ENCODE results near the gene MBIP.

The MBIP gene

DNA sequence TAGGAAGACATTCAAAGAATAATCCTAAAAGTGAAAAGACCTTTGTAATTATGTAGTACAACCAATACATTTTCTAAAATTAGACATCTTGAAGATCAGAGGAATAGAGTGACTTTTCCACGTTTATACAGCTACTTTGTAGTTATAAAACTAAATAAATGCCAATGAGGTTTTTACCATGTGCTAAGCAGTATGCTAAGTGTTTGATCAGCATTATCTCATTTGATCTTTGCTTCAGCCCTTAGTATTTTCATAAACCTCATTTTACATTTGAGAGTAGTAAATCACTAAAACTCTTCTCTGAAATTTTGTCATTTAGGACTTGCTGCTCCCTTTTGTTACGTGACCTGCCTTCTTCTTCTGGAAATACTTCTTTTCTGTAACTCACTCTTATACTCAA, 13.6 kb downstream of the MBIP start:
- no peak for DNase-seq

DNA sequence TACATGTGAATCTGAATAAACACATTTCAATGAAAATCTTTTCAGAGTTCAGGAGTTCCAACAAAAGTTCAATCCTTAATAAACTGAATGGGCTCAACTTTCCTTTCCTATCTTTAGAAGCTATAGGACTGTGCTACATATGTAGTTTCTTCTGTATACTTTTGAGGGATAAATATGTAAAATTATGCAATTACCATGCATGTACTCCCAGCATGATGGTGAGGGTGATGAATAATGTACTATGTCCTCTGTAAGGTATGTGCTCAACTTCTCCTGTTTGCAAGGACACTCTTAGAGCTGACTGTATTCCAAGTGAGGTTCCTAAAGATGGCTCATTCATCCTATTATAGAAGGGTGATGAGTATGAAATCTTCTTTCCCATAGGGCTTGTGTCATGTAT, 15.5 kb downstream of the MBIP start:
- no peak for DNase-seq

DNA sequence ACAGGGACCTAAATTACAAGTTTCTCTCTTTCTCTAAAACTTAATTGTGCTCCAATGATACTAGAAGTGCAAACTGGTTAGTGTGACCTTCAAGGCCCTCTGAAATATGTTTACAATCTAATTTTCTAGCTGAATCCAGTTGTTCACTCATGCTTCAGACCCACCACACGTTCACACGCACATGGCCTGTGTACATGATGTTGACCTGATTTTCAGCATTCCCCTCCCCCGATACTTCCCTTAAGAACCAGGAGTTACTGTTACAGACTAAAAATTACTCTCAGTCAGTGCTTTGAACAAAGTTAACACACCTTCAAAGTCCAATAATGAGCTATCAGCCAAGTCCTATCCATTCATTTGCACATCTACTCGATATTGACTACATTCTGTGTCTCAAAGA, 16.5 kb downstream of the MBIP start:
- no peak for DNase-seq

DNA sequence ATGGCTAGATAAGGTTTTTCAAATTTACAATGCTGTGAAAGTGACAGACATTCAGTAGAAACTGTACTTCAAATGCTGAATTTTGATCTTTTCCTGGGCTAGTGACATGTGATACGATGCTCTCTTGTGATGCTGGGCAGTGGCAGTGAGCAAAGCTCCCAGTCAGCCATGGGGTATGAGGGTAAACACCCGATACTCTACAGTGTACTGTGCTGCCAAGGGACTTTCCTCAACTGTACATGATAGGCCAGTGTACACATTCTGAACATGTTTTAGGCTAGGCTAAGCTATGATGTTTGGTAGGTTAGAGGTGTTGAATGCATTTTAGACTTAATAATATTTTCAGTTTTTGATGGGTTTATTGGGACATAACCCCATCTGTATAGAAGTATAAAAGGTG, 17.6 kb downstream of the MBIP start:
- DNase-seq, result no peak

DNA sequence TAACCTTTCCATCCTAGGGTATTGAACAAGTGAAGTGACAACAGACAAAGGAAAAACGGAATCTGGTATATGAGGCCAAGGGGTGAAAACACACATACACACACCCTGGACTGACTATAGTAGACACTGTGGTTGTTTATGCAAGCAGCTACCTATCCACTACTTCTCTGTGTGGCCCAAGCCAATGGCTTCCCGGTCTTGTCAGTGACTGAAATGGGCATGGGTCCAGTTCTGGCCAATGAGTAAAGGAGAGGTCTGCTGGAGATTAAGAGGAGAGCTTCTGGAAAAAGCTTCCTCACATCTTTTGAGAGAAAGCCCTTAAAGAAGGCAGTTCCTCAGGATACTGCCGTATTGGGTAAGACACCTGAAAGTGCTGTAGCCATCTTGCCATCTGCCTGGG, 19.3 kb downstream of the MBIP start:
- DNase-seq, result no peak

DNA sequence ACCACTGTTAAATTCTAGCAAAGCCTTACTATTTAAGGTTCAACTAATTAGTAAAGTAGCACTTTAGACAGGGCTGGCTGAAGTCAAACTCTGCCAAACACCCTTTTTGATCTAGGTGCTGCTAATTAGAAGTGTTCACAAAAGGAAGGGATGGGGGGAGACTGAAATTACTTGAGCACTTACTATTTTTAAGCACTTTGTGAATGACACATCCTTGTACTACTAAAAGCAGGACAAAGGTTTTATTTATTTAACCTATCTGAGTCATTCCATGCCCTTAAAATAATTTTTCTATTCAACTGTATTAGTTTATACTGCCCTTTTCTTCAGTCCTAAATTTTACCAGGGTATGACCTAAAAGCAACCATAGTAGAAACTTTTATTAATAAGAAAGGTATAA, 20.1 kb downstream of the MBIP start:
- no peak for DNase-seq

DNA sequence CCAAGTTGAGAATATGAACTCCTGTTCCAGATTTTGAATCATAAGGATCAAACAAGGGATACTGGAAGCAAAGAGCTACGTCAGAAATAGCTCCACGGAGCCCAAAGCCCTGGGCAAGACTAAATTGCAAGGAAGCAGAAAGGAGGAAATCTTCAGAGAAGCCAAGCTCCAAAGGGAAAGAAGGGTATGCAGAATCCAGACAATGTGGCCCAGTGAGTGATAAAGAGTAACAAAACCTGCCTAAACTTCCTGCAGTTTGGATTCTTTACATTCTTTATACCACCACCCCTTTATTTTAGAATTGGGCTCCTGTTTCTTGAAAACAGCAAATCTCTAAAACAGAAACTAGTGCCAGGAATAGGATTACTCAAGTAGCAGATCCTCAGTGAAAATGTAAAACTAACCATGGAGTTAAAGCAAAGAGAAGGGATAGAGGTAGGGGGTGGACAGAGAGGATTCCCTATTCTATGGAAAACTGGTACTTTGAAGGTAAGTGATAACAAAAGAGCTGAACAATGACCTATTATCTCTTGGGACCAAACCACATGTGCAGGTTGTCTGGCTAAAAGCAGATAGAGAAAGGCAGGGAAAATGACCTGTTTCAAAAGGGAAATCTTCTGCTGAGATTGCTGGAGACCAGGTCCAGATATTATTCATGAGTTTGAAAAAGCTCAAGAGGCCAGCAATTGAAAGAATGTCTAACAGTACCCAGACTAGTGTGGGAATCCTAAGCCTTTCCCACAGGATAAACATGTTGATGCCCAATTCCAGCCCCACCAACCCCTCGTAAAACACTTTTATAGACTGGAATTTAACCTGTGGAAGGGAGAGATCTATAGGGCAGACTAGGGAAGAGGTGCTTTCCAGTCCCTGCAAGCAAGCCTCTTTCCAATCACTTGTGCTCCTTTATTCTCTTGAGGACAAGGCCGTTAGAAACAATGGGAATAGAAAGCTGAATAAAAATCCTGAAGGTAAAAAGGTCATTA, 24.5 kb downstream of the MBIP start:
- DNase-seq, result no peak

DNA sequence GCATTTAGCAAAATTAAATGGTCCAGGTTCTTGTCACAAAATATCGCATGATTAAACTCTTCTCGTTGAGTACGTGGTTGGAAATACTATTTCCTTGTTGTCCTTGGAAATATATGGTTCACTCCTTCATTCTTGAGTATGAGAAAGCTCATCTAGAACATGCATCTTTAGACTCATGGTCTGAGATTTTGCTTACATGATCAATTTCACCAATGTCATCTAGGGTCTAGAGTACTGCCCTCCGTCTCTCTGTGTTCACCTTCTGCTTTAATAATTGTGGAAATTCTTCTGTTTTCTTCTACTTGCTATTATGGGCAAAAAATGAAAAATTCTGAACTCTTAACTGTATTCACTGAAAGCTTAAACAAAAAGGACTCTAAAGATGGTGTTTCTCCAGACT, 25.9 kb downstream of the MBIP start:
- DNase-seq, result no peak

DNA sequence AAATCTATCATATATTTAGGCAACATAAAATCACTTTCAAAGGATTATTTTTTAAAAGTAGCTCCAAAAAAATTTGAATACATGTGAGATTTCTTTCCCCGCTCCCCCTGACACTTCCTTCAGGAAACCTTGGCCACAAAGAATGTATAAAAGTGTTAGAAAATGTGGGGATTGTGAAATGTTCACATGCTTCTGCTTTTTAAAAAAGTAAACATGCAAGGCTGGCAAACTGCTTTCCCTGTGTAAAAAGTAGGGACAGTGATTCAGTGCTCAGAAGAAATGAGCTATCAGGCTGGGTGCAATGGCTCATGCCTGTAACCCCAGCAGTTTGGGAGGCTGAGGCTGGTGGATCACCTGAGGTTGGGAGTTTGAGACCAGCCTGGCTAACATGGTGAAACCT, 26.6 kb downstream of the MBIP start:
- no peak for DNase-seq

DNA sequence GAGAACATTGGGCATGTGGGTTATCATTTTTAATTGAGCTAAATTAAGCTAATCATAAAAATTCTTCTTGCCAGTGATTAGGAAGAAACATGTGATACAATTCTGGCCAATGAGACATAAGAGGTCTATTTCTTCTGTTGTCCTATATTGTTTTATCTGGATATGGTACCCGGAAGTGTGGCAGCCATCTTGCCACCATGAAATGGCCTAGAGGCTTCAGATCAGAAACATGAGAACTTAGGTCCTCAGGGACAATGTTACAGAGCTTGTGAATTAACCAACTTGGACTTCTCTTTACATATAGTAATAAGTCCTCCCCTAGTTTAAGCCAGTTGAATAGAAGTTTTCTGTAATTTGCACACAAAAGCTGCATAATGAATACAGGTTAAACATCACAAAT, 30.5 kb downstream of the MBIP start:
- DNase-seq, result no peak

DNA sequence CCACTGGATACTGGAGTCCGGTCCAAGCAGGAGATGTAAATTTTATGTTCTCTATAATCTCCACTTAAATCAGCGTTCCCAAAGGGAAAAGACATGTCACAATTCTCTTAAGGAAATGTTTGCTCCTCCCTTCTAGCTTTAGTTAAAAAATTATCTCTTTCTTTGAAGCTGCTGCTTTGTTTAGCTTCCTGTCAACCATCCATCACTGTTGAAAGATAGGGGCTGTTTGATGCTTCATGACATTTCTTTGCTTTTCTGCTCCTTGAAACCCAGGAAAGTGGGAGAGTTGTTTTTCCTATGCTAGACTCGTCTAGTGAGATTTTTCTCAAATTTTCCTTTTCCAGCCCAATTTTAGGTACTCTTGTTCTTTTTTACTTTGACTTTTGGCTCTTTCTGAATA, 31.9 kb downstream of the MBIP start:
- DNase-seq, result no peak

DNA sequence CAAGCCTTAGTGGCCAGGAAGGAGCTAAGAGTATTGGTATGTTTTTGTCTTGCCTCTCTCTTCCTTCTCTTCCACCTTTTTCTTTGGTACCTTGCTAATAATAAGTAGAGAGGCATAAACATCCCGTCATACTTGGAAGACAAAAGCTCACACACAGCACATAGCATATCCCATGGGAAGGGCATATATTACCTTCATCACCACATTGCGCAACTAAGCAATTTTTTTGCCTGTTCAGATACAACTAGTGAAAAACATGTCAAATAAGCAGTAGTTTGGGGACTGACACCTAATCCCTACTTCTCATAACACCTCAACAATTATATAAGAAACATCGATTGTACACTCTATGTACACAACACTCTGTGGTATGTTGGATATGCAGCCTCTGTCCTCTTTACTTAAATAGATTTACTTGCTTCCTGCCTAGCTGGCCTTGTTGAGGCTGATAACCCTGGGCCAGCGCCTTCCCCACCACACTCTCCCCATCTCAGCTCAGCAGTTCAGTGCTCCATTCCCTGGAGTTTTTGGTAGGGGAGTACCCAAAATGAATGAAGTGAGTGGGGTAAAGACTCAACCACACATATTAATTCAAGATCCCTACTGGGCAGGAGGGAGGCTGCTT, 35.4 kb downstream of the MBIP start:
- no peak for DNase-seq

DNA sequence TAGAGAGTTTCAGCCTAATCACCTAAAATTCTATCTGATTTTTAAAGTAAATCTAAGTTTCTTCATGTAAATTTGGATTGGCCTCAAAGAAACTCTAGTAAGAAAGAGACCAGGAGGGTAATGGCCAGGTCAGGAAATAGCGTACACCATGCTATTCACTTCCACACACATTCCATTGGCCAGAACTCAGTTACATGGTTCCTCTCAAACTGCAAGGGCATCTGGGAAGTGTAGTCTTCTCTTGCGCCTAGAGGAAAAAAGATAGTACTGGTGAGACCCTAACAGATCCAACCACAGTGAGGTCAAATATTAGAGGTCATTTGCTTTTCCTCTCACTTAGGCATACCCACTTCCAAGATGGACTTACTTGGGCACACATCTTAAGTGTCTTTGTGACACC, 39.1 kb downstream of the MBIP start:
- DNase-seq, result no peak

DNA sequence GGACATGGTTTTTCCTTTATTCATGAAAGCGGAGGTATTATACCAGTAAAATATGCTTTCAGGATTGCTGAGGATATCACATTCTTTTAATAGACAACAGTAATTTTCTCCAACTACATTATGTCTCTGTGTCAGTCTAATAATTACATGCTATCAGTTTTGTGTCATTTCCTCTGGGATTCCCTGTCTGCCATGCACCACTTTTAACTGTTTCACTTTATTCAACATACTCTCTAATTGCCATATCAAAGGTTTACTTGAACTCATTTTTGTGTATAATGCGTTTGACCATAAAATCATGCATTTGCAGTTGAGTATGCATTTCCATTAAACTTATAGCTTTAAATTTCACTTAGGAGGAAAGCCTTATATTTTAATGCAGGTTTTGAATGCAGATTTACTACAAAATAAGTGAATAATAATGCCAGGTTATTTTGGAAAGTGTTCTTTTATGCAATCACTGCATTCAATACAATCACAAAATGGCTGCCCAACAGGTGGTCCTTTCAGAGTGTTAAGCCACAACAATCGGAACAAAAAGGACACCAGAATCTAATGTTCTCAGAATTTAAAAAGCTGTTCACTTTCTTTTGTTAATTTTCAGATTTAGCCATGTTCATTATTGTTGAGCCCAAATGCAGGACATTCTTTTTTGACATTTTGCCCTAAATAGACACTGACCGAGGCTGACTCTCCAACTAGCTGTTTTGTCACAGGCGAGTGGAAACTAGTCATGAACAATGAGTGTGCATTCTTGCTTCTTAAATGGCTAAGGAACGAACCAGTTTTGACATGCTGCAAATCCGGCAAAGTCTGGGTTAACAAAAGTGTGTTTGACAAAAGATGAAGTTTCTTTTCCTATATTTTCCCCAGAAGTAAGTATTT, 40.9 kb downstream of the MBIP start:
- no peak for DNase-seq

DNA sequence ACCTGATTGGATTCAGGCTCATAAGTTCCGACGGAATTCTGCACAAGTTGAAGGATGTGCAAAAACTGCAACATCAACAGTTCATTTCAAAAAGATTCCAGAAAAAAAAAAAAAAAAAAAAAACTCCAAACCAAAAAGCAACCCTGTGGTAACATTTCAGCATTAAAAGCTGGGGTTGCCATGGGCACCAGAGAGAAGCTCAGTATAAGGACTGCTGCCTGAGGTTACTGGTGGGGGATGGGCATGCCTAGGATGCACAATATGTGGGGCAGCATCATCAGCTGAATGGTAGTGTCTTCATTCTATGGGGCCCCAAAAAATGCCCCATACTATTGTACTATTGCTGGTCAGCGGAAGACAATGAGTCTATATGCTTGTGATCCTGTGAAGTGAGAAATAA, 44.7 kb downstream of the MBIP start:
- DNase-seq, result no peak

DNA sequence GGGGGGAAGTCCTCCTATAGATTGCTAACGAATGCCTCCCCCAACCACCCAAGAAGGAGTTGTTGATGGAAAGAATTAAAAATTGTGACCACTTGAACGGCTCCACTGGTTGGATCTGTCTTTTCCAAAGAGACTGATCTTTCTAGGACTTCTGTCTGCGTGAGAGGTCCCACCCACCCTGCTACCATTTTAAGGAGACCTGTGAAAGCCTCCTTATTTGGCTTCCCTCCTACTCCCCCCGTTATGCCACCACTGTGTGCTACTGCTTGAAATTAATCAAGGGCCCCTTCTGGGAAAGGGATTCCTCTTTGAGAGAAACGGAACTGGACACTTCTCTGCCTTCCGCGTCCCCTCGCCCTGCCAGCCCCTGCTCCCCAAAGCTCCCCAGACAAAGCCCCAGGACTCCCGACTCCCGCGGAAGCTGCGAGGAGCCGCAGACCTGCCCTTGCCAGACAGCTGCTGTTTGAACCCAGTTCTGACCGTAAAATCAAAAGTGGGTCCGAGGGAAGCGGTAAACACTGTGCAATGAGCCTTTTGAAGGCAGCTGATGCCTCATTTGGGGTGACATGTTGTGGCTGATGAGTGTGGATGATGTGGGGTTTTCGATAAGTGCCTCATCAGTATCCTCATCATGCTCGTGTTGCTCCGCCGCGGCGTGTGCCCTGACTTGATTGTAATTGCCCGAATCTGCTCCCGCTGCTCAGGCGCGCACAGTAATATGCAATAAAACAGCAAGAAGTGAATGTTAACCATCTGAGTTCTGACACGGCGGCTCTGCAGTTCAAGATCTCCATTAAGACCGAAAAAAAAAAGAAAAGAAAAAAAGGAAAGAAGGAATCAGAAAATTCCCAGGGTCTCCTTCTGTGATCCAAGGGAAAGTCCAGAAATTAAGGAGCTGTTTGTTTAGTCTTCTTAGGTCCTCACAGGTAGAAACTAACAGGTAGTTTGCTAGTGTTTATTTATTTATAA, 48.2 kb downstream of the MBIP start:
- DNase-seq, result peak; percentile 28

DNA sequence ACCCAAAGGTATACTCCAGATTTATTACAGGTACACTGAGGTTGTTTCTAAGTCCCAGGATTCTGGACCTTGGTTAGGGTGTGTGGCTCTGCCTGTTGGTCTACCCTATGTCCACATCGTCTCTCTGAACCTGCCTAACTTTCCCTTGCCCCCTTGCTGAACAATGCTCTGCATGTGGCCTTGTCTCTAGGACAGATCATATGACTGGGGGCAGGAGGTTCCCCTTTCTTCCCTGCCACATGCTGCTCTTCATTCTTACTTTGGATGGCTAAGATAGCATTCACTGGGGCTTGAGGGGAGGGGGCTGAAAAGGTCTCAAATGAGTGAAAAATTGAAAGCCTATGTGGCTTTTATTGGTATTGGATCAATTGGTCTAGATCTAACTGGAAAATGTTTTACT, 49.2 kb downstream of the MBIP start:
- no peak for DNase-seq

DNA sequence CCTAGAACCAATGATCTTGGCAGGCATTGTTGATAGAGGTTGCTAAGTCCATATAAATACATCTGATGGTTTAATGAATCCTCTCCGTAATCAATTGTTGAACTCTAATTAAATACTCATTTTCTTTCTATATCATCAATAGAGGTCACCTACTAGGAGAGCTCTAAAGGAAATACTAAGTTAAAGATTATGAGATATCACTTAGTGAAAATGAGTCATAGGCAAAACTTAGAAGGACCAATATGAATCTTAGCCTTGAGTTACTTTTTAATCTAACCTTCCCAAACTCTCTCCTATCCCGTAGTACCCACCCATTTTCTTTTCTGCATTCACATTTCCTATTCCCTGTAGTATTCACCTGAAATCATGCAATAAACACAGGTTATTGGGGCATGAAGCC, 50.2 kb downstream of the MBIP start:
- DNase-seq, result no peak

DNA sequence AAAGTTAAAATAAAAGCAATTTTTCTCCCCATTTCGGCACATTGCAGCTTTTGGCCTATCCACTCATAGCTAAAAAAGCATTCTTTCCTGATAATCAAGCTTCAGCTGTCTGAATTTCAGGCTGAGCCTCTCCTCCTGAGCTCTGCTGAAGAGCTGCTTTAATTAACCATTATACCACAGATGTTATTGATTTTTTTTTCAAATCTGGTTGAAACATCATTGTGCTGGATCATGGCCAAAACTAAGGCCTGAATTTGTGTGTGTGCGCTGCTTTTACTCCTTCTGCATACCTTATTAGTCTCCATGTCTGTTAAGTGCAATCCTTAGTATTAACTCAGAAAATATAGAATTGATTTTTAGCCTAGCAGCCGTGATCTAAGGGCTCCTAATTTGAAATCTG, 52.3 kb downstream of the MBIP start:
- no peak for DNase-seq

DNA sequence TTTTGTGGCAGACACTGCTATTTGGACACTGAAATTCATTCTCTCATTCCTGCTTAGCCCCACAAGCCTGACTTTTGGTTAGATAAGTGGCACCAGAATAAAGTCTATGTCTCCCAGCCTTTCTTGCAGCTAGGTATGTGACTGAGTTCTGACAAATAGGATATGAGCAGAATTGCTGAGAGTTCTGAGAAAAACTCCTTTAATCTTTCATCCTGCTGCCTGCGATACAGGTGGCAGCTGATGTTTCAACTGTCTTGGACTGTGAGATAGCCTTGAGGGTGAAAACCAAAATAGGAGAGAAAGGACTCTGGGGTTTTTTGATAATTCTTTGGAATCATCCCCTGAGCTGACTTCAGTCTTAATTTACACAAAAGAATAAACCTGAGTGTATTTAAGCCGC, 55.8 kb downstream of the MBIP start:
- no peak for DNase-seq

DNA sequence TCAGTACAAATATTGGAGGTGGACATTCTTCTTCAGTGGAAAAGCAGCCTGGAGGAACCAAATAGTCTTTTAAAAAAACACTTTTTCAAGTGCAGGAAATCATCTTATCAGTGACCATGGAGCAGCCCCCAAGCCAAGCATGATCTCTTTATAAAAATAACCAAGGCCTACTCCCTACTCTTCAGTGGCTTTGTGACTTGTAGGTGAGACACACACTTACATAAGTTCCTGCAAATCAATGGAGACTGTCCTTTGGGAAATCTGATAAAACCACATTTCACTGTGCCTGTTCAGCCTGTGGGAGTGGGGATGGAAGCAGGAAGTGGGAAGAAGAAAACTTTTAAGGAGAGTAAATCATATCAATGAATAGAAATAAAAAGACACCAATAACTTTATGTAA, 56.3 kb downstream of the MBIP start:
- no peak for DNase-seq

DNA sequence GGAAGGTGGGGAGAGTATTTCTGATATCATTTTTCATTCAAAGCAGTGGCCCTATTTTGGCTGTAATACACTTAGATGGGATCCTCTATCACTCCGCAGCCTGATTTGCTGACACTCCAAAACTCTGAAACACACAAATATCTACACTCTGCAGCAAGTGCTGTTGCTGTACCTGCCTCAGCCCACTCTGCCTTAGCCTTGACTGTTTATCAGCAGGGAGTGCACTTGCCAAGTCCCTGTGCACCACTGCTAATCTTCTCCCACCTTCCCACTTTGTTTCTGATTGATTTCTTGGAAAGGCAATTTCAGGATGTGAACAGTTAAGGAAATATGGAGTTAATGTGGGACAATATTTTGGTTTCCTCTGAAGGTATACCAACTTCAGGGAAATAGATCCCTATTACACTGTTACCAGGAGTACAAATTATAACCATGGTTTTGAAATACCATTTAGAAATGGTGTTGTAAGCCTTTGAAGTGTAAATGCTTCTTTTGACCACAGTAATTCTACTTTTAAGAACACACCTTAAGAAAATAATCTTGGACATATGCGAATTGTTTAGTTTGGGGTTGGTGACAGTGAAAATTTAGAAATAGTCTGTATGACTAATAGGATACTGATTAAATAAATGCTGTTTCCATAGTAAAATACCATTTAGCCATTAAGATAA, 59.3 kb downstream of the MBIP start:
- no peak for DNase-seq

All from activated CD4-positive, alpha-beta T cell treated with anti-CD3 and anti-CD28 coated beads, Interleukin-2, Interleukin-6, amounts not matched to agents 100 ng/mL and 50 ng/mL, durations not matched to agents 16 hours and 8 hours (primary cell).